HCT116 (cell line): ENCODE results near the gene TCEA2. TPM values are rescaled to one million over a fixed set of nuclear protein-coding genes. Genes with fewer than 3 reads are reported as not detected.

Source experiments
- ATAC-seq: fragments of 200-7000 bp; cut with Tn5 transposase; 2 replicates; pipeline ENCODE4 v1.9.1; 2020; ENCODE audit warnings: mild to moderate bottlenecking, moderate library complexity
- BruUV-seq: library from RNA; stranded (reverse); fragments of 400-500 nt; replicated peaks from 2 replicates; lab custom pipeline; 2021; lab: Mats Ljungman, UMichigan
- CTCF ChIA-PET: fragments of 300-600 bp; sonication (Branson Sonifier 250); formaldehyde crosslinking; loops from one replicate; lab custom pipeline; 2021; ENCODE audit warnings: antibody characterized with exemption; lab: Charles Lee
- POLR2A ChIA-PET: fragments of 300-600, 350-600 bp; sonication (Branson Sonifier 250); formaldehyde crosslinking; loops from one replicate; lab custom pipeline; 2021; ENCODE audit warnings: antibody characterized with exemption; lab: Charles Lee
- RAD21 ChIA-PET, 2 experiments: fragments of 300-600 bp; sonication (Branson Sonifier 250); formaldehyde crosslinking; loops; one replicate each; lab custom pipeline; 2023; ENCODE audit warnings: low total read pairs in 2 of 2; ENCODE audit not compliant: uncharacterized antibody in 2 of 2, unreplicated experiment in 2 of 2, low non-redundant PET in 1 of 2; lab: Charles Lee
- DNase-seq: peaks from one replicate; pipeline ENCODE4 v3.0.0-alpha.2; 2010; ENCODE audit warnings: low read depth, low spot score
- H2AFZ ChIP-seq: fragments of 200-600 bp; shearing (Covaris generic), sonication (generic); 2 replicates; pipeline ENCODE4 v1.6.1; 2017; ENCODE audit warnings: low read depth, mixed run types, mixed read lengths, antibody characterized with exemption, low read length; ENCODE audit not compliant: poor library complexity, severe bottlenecking
- H3K27ac ChIP-seq: 2 replicates; pipeline ENCODE4 v1.5.1; 2012; ENCODE audit warnings: low read depth, low read length
- H3K27me3 ChIP-seq: fragments of 200-600 bp; sonication (generic); 2 replicates; pipeline ENCODE4 v1.6.1; 2016; ENCODE audit warnings: mixed run types, low read length, mixed read lengths; ENCODE audit not compliant: insufficient read depth
- H3K36me3 ChIP-seq, 2 experiments: fragments of 200-500 bp in 1 of 2; fragments of 200-600 bp in 1 of 2; sonication (Bioruptor generic) in 1 of 2; sonication (generic) in 1 of 2; 2 replicates each; pipeline versions ENCODE4 v1.5.1 to v1.6.1; 2014 to 2016; ENCODE audit warnings: low read length in 2 of 2, inconsistent platforms in 1 of 2, mixed read lengths in 1 of 2, mixed run types in 1 of 2; ENCODE audit not compliant: insufficient read depth in 2 of 2, control insufficient read depth in 1 of 2
- H3K4me1 ChIP-seq, 2 experiments: fragments of 200-600 bp in 1 of 2; sonication (generic) in 1 of 2; 2 replicates each; pipeline versions ENCODE4 v1.5.1 to v1.6.1; 2012 to 2017; ENCODE audit warnings: low read length in 2 of 2, inconsistent platforms in 1 of 2, mild to moderate bottlenecking in 1 of 2, mixed read lengths in 1 of 2, mixed run types in 1 of 2, moderate library complexity in 1 of 2; ENCODE audit not compliant: insufficient read depth in 2 of 2, control insufficient read depth in 1 of 2
- H3K4me2 ChIP-seq: fragments of 200-600 bp; sonication (generic); 2 replicates; pipeline ENCODE4 v1.6.1; 2017; ENCODE audit warnings: mixed run types, low read length, mixed read lengths
- H3K4me3 ChIP-seq, 2 experiments: fragments of 200-600 bp in 1 of 2; sonication (generic) in 1 of 2; replicated peaks in 1 of 2; 2 replicates each; pipeline ENCODE4 v1.5.1; 2011 to 2016; ENCODE audit warnings: low read length in 2 of 2, control low read depth in 1 of 2, low read depth in 1 of 2, mild to moderate bottlenecking in 1 of 2, mixed read lengths in 1 of 2, mixed run types in 1 of 2
- H3K79me2 ChIP-seq: fragments of 200-600 bp; sonication (generic); 2 replicates; pipeline ENCODE4 v1.6.1; 2017; ENCODE audit warnings: mild to moderate bottlenecking, mixed run types, low read length, moderate library complexity, mixed read lengths; ENCODE audit not compliant: insufficient read depth
- H3K9ac ChIP-seq: fragments of 200-600 bp; sonication (generic); 2 replicates; pipeline ENCODE4 v1.6.1; 2016; ENCODE audit warnings: low read length, mixed read lengths
- H3K9me2 ChIP-seq: fragments of 200-600 bp; sonication (generic), shearing (Covaris generic); 2 replicates; pipeline ENCODE4 v1.6.1; 2017; ENCODE audit warnings: mixed run types, mild to moderate bottlenecking, moderate library complexity; ENCODE audit not compliant: insufficient read depth
- H3K9me3 ChIP-seq, 2 experiments: fragments of 200-500 bp in 1 of 2; fragments of 200-600 bp in 1 of 2; sonication (Bioruptor generic) in 1 of 2; sonication (generic) in 1 of 2; 2 replicates each; pipeline ENCODE4 v1.6.1; 2014 to 2017; ENCODE audit warnings: low read length in 2 of 2, mixed read lengths in 2 of 2, inconsistent platforms in 1 of 2, low read depth in 1 of 2, mild to moderate bottlenecking in 1 of 2, mixed run types in 1 of 2, moderate library complexity in 1 of 2; ENCODE audit not compliant: control insufficient read depth in 1 of 2, insufficient read depth in 1 of 2
- H4K20me1 ChIP-seq: fragments of 200-600 bp; sonication (generic), shearing (Covaris generic); 2 replicates; pipeline ENCODE4 v1.6.1; 2017; ENCODE audit warnings: mixed run types, mild to moderate bottlenecking, moderate library complexity; ENCODE audit not compliant: insufficient read depth
- EGR1 ChIP-seq: IDR thresholded peaks from 2 replicates; pipeline ENCODE4 v1.6.1; 2012; ENCODE audit warnings: low read depth
- ELF1 ChIP-seq: IDR thresholded peaks from 2 replicates; pipeline ENCODE4 v1.6.1; 2012; ENCODE audit warnings: low read depth, borderline replicate concordance
- EZH2 ChIP-seq: fragments of 200-600 bp; sonication (generic); IDR thresholded peaks from 2 replicates; pipeline ENCODE4 v1.6.1; 2017; ENCODE audit warnings: antibody characterized with exemption, mixed run types
- FOSL1 ChIP-seq: IDR thresholded peaks from 2 replicates; pipeline ENCODE4 v1.6.1; 2012; ENCODE audit warnings: low read depth
- MAX ChIP-seq: IDR thresholded peaks from 2 replicates; pipeline ENCODE4 v1.6.1; 2012
- SIN3A ChIP-seq: IDR thresholded peaks from 2 replicates; pipeline ENCODE4 v1.6.1; 2012; ENCODE audit warnings: low read depth
- ZBTB33 ChIP-seq: IDR thresholded peaks from 2 replicates; pipeline ENCODE4 v1.6.1; 2011; ENCODE audit warnings: mild to moderate bottlenecking, low read length, moderate library complexity; ENCODE audit not compliant: insufficient replicate concordance; ENCODE audit errors: extremely low read depth
- ZNF274 ChIP-seq: fragments of 200-500 bp; sonication (Bioruptor generic); IDR thresholded peaks from 2 replicates; pipeline ENCODE4 v1.6.1; 2014; ENCODE audit warnings: mild to moderate bottlenecking, low read depth, low read length, inconsistent platforms
- intact Hi-C: fragments of 100-400 bp; cut with micrococcal nuclease; formaldehyde crosslinking; loops from 2 replicates; pipeline ENCODE4 v1.10.0; 2022
- total RNA-seq: library from RNA; stranded (reverse); gene quantifications from one replicate; pipeline ENCODE4 v1.2.1, GENCODE V29; 2021; ENCODE audit not compliant: unreplicated experiment

TCEA2 gene
- total RNA-seq, 1 experiment from 2014 or later = 29.7 TPM

DNA sequence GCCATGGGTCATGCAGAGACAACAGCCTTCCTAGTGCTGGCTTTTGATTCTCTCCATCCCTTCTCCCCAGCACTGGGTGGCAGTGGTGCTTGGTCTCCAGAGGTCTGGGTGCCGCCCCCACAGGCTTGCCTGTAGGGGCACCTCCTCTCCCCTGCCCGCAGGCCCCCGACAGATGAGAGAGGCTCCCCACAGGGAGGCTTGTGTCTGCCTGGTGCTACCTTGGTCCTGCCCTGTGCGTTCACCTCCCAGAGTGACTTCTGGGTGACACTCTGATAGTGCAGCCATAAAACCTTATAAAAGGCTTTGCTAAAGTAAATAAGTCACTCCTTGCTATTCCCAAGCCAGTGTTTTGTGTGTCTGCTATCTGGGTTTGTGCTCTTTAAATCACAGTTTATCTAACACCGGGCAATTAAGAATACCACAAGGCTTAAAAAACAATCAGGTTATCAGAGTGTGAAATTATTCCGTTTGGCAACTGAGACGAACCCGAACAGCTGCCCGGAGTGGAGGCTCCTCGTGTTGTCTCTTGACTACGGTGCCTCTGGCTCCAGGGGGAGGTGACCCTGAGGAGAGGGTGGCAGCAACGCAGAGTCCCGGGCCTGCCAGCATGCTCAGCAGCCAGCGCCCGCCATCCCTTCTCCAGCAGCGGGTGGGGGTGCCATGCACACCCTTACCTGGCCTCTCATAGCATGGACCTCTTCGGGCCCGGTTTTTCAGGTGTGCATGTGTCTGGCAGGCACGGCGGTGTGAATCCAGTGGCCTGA is 32.4 kb upstream of the TCEA2 start:
- Histone ChIP-seq H3K9me2 (no peaks in the 10 kb centered on the region), H3K27ac (no peak overlapping the region)
- TF ChIP-seq ELF1 = no peak
- no peak for TF ChIP-seq FOSL1
- TF ChIP-seq MAX = no peak
- no peak for TF ChIP-seq EGR1
- no peak for TF ChIP-seq EZH2
- TF ChIP-seq, all 23 proteins: peak for 0
- H3K9ac ChIP-seq = no peak overlapping the region
- H3K79me2 ChIP-seq = no peaks in the 10 kb centered on the region
- RAD21 ChIA-PET = no interaction called here
- H3K4me1 ChIP-seq = no peaks in the 10 kb centered on the region
- POLR2A ChIA-PET = no interaction called here
- BruUV-seq = no TSS peak
- H3K4me2 ChIP-seq = no peak overlapping the region
- H2AFZ ChIP-seq = no peak overlapping the region
- ATAC-seq (no peak), DNase-seq (no peak)
- H3K36me3 ChIP-seq = peaks cover 9 to 13% of the 10 kb centered on the region in 2 experiments; a peak in 3 of 4 replicates
- no peaks in the 10 kb centered on the region for H3K27me3 ChIP-seq
- intact Hi-C loops = no loop called here
- CTCF ChIA-PET = no interaction called here
- H4K20me1 ChIP-seq = no peaks in the 10 kb centered on the region
- H3K4me3 ChIP-seq = no peak overlapping the region
- H3K9me3 ChIP-seq = no peaks in the 10 kb centered on the region

GRCh38 chr20:64031822-64032314 is 31.1 kb upstream of the TCEA2 start:
- TF ChIP-seq ZNF274 = no peak
- TF ChIP-seq EGR1 = no peak
- TF ChIP-seq FOSL1 = no peak
- no peak for TF ChIP-seq EZH2
- TF ChIP-seq ZBTB33 = no peak
- TF ChIP-seq SIN3A = no peak

More at GRCh38 chr20:64031822-64032314, 31.1 kb upstream of the TCEA2 start:
- H3K9me3 ChIP-seq = no peaks in the 10 kb centered on the region
- DNase-seq (no peak), ATAC-seq (no peak)
- H4K20me1 ChIP-seq = no peaks in the 10 kb centered on the region
- H3K9ac ChIP-seq = no peak overlapping the region
- no peaks in the 10 kb centered on the region for H3K27me3 ChIP-seq
- no peak overlapping the region for H3K27ac ChIP-seq
- no TSS peak for BruUV-seq
- H3K9me2 ChIP-seq = no peaks in the 10 kb centered on the region
- H3K36me3 ChIP-seq = peaks cover 6 to 11% of the 10 kb centered on the region in 2 experiments; a peak in 3 of 4 replicates
- no peaks in the 10 kb centered on the region; a peak in 1 of 4 replicates for H3K4me1 ChIP-seq
- RAD21 ChIA-PET = no interaction called here
- H2AFZ ChIP-seq = no peak overlapping the region
- CTCF ChIA-PET = no interaction called here
- no peak overlapping the region for H3K4me2 ChIP-seq
- intact Hi-C loops = no loop called here
- H3K79me2 ChIP-seq = no peaks in the 10 kb centered on the region
- POLR2A ChIA-PET = no interaction called here
- no peak overlapping the region for H3K4me3 ChIP-seq
